ENCODE measurements around the gene RGS6. TPM values are rescaled to one million over a fixed set of nuclear protein-coding genes. Genes with fewer than 3 reads are reported as not detected.

Gene RGS6
- total RNA-seq, 2 experiments from 2014 or later = not detected

DNA sequence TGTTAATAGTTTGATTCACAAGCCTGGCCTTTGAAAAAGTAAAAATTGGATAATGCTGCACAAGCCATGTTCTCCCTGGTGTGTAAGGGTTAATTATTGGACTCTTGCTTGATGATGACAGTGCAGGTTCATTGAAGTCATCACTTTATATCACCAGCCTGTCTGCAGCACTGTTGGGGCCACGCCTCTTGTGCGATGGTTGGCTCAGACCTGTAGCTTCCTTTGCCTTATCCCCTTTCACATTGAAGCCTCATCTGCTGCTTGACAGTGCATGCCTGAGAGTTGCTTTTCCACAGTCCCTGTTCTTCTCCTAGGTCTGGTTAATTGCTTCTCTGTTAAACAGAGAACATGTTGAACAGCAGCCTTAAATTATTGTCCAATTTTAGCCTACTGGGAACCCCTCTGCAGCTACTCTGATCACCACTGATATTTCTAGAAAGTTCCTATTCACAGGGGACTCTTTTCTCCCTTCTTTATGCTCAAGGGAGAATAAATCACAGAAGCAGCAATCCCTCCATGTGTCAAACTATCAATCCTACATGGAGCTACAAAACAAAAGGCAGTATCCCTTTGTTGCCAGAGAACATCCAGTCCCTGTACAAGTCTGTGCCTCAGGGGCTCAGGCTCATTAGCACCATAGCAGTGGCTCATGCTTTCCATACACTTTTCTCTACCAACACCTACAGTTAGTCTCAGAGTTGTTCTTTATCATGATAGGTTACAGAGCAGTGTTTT lies 322.1 kb downstream of the RGS6 start:
- Histone ChIP-seq H3K36me3 (ENCODE audit: insufficient read depth, low read length) (no peaks in the 10 kb centered on the region), H2AFZ (ENCODE audit: low read length) (no peak overlapping the region), H3K4me2 (ENCODE audit: low read length) (no peak overlapping the region), H3K79me2 (ENCODE audit: insufficient read depth, low read depth, low read length) (no peaks in the 10 kb centered on the region), H3K27ac (ENCODE audit: low read depth, low read length, poor library complexity, severe bottlenecking) (no peak overlapping the region), H3K9me2 (ENCODE audit: insufficient read depth, low read length) (no peaks in the 10 kb centered on the region), H3K4me1 (ENCODE audit: insufficient read depth, low read length, poor library complexity, severe bottlenecking) (no peaks in the 10 kb centered on the region), H3K4me3 (ENCODE audit: low read depth, low read length, poor library complexity, severe bottlenecking) (no peak overlapping the region), H3K9me3 (ENCODE audit: low read length) (0 out of 2 replicates have a peak, but pooled peaks cover 8% of the 10 kb centered on the region), H4K20me1 (ENCODE audit: insufficient read depth, low read length) (no peaks in the 10 kb centered on the region)
- ChIA-PET CTCF (ENCODE audit: unreplicated experiment) (no interaction called here), POLR2A (no interaction called here)
- intact Hi-C loops (cut with micrococcal nuclease; ENCODE audit: unreplicated experiment) = no loop called here
- no TSS peak for BruUV-seq (replicated peaks)
- no peak for TF ChIP-seq EZH2phosphoT487 (IDR thresholded peaks at IDR 0.05; ENCODE audit: borderline replicate concordance, low read depth, low read length)
- TF ChIP-seq, protein P1, sequence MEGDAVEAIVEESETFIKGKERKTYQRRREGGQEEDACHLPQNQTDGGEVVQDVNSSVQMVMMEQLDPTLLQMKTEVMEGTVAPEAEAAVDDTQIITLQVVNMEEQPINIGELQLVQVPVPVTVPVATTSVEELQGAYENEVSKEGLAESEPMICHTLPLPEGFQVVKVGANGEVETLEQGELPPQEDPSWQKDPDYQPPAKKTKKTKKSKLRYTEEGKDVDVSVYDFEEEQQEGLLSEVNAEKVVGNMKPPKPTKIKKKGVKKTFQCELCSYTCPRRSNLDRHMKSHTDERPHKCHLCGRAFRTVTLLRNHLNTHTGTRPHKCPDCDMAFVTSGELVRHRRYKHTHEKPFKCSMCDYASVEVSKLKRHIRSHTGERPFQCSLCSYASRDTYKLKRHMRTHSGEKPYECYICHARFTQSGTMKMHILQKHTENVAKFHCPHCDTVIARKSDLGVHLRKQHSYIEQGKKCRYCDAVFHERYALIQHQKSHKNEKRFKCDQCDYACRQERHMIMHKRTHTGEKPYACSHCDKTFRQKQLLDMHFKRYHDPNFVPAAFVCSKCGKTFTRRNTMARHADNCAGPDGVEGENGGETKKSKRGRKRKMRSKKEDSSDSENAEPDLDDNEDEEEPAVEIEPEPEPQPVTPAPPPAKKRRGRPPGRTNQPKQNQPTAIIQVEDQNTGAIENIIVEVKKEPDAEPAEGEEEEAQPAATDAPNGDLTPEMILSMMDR (conservative IDR thresholded peaks at IDR 0.05; ENCODE audit: low read length) = no peak
- DNase-seq (ENCODE audit: low spot score) = no peak

DNA sequence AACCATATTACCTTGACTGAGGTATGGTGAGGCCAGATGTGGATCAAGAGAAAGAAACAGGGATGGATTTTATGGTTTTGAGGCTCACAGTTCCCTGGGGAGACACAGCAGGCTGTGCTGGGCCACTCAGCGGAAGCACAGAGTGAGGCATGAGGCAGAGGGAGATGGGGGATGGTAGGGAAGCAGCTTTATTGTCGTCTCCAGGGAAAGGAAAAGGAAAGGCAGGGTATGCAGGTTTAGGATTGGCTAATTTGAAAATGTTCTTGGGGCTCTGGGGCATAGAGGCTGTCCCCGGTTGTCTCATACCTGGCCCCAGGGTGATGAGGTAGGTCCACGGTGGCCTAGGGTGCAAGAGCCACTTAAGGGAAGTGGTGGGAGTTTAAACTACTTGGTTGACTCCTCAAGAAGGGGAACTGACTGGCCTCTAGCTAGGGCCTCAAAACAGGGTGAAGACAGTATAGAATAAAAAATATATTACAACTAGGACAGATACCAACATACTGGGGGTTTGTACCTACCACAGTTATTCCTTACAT lies 322.8 kb downstream of the RGS6 start:
- Histone ChIP-seq H3K4me1 (ENCODE audit: insufficient read depth, low read length, poor library complexity, severe bottlenecking) (no peaks in the 10 kb centered on the region), H3K9me2 (ENCODE audit: insufficient read depth, low read length) (no peaks in the 10 kb centered on the region), H3K4me2 (ENCODE audit: low read length) (no peak overlapping the region), H3K4me3 (ENCODE audit: low read depth, low read length, poor library complexity, severe bottlenecking) (no peak overlapping the region), H2AFZ (ENCODE audit: low read length) (no peak overlapping the region), H3K36me3 (ENCODE audit: insufficient read depth, low read length) (no peaks in the 10 kb centered on the region), H3K9me3 (ENCODE audit: low read length) (0 out of 2 replicates have a peak, but pooled peaks cover 8% of the 10 kb centered on the region), H3K79me2 (ENCODE audit: insufficient read depth, low read depth, low read length) (no peaks in the 10 kb centered on the region), H4K20me1 (ENCODE audit: insufficient read depth, low read length) (no peaks in the 10 kb centered on the region), H3K27ac (ENCODE audit: low read depth, low read length, poor library complexity, severe bottlenecking) (no peak overlapping the region)
- intact Hi-C loops (cut with micrococcal nuclease; ENCODE audit: unreplicated experiment) = no loop called here
- BruUV-seq (replicated peaks) = no TSS peak
- TF ChIP-seq, protein P1 (conservative IDR thresholded peaks at IDR 0.05; ENCODE audit: low read length) = no peak
- no peak for TF ChIP-seq EZH2phosphoT487 (IDR thresholded peaks at IDR 0.05; ENCODE audit: borderline replicate concordance, low read depth, low read length)
- ChIA-PET CTCF (ENCODE audit: unreplicated experiment) (no interaction called here), POLR2A (no interaction called here)
- no peak for DNase-seq (ENCODE audit: low spot score)

DNA sequence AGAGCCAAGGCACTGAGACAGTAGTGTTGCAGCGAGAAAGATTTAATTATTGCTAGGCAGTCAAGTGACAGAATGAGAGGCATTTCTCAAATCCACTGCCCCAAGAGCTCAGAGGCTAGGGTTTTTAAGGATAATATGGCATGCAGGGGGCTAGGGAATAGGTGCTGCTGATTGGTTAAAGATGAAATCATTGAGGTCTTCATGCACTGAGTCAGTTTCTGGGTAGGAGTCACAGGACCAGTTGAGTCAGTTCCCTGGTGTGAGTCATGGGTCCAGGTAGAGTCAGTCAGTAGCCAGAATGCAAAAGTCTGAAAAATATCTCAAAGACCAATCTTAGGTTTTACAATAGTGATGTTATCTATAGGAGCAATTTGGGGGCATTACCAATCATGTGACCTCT lies 323.8 kb downstream of the RGS6 start:
- Histone ChIP-seq H3K36me3 (ENCODE audit: insufficient read depth, low read length) (no peaks in the 10 kb centered on the region), H2AFZ (ENCODE audit: low read length) (no peak overlapping the region), H3K9me2 (ENCODE audit: insufficient read depth, low read length) (no peaks in the 10 kb centered on the region), H3K27ac (ENCODE audit: low read depth, low read length, poor library complexity, severe bottlenecking) (no peak overlapping the region), H3K4me1 (ENCODE audit: insufficient read depth, low read length, poor library complexity, severe bottlenecking) (no peaks in the 10 kb centered on the region), H3K4me3 (ENCODE audit: low read depth, low read length, poor library complexity, severe bottlenecking) (no peak overlapping the region), H3K79me2 (ENCODE audit: insufficient read depth, low read depth, low read length) (no peaks in the 10 kb centered on the region), H4K20me1 (ENCODE audit: insufficient read depth, low read length) (no peaks in the 10 kb centered on the region), H3K4me2 (ENCODE audit: low read length) (no peak overlapping the region), H3K9me3 (ENCODE audit: low read length) (0 out of 2 replicates have a peak, but pooled peaks cover 8% of the 10 kb centered on the region)
- no TSS peak for BruUV-seq (replicated peaks)
- ChIA-PET POLR2A (no interaction called here), CTCF (ENCODE audit: unreplicated experiment) (no interaction called here)
- intact Hi-C loops (cut with micrococcal nuclease; ENCODE audit: unreplicated experiment) = no loop called here
- no peak for TF ChIP-seq EZH2phosphoT487 (IDR thresholded peaks at IDR 0.05; ENCODE audit: borderline replicate concordance, low read depth, low read length)
- TF ChIP-seq, protein P1 (conservative IDR thresholded peaks at IDR 0.05; ENCODE audit: low read length) = no peak
- DNase-seq (ENCODE audit: low spot score) = no peak

Measured in OCI-LY7 (cell line).